ENCODE results near the gene ICE1. TPM values are rescaled to one million over a fixed set of nuclear protein-coding genes. Genes with fewer than 3 reads are reported as not detected.
"Not testable (repeated sequence)": the region's sequence is repeated elsewhere in the genome, so short reads cannot be mapped to it uniquely, and the experiment has no call there.

Gene ICE1
- total RNA-seq, 4 donors from 2014 or later = 8.1 to 27.1 (median 17.5) TPM

- no peak overlapping the region for H3K4me3 ChIP-seq
- no peaks in the 10 kb centered on the region for H3K9me3 ChIP-seq
- DNase-seq = no peak
- no peak overlapping the region for H3K27ac ChIP-seq
- no peak for TF ChIP-seq POLR2A (IDR thresholded peaks at IDR 0.05)
- peak; percentile 36 to 72 (median 54) for TF ChIP-seq CTCF (IDR thresholded peaks at IDR 0.05)
- H3K36me3 ChIP-seq = peaks cover 0 to 37% (median 3%) of the 10 kb centered on the region in 3 donors
- 32% methylated on average over 12 of the region's 12 CpGs for WGBS, 2 donors
- intact Hi-C loops (cut with DNase I) = loop anchor here (10.0 kb wide), 1 partner anchor 392 kb away; no protein-coding TSS in a partner anchor
- H3K4me1 ChIP-seq = peaks cover 11 to 23% (median 13%) of the 10 kb centered on the region in 3 donors
- H3K27me3 ChIP-seq = peaks cover 0 to 21% (median 0%) of the 10 kb centered on the region in 4 donors
Measured at GRCh38 chr5:5492087-5492933, 69.8 kb downstream of the ICE1 start.

- peaks cover 11 to 23% (median 13%) of the 10 kb centered on the region in 3 donors for H3K4me1 ChIP-seq
- peaks cover 0 to 31% (median 3%) of the 10 kb centered on the region in 3 donors for H3K36me3 ChIP-seq
- H3K4me3 ChIP-seq, H3K9me3 ChIP-seq, DNase-seq, H3K27ac ChIP-seq: not testable (repeated sequence)
- WGBS, 2 donors = 83% methylated on average over 2 of the region's 2 CpGs
- intact Hi-C loops (cut with DNase I) = loop anchor here (10.0 kb wide), 1 partner anchor 392 kb away; no protein-coding TSS in a partner anchor
- H3K27me3 ChIP-seq = peaks cover 0 to 21% (median 0%) of the 10 kb centered on the region in 4 donors
Measured at GRCh38 chr5:5492934-5493271, 70.4 kb downstream of the ICE1 start.

- Histone ChIP-seq H3K4me1 (peaks cover 11 to 23% (median 13%) of the 10 kb centered on the region in 3 donors), H3K27me3 (peaks cover 0 to 31% (median 0%) of the 10 kb centered on the region in 4 donors), H3K36me3 (peaks cover 0 to 13% (median 2%) of the 10 kb centered on the region in 3 donors), H3K9me3 (no peaks in the 10 kb centered on the region), H3K4me3 (peak overlapping the region in 3 of 4 donors; percentile 21 to 55 (median 27)), H3K27ac (no peak overlapping the region)
- intact Hi-C loops (cut with DNase I) = loop anchor here (10.0 kb wide), 1 partner anchor 390 kb away; no protein-coding TSS in a partner anchor
- 10 to 15% methylated on average over 6 to 27 of the region's 62 CpGs for WGBS, 2 donors
- no peak for TF ChIP-seq POLR2A (IDR thresholded peaks at IDR 0.05)
- DNase-seq = peak; percentile 30
Measured at GRCh38 chr5:5494489-5495402, 72.3 kb downstream of the ICE1 start.

- Histone ChIP-seq H3K36me3 (no peaks in the 10 kb centered on the region), H3K9me3 (no peaks in the 10 kb centered on the region), H3K27me3 (peaks cover 0 to 31% (median 0%) of the 10 kb centered on the region in 4 donors), H3K4me1 (peaks cover 11 to 22% (median 13%) of the 10 kb centered on the region in 3 donors), H3K27ac (no peak overlapping the region), H3K4me3 (no peak overlapping the region)
- 26 to 47% methylated on average over 11 to 12 of the region's 13 CpGs for WGBS, 2 donors
- no peak for DNase-seq
- intact Hi-C loops (cut with DNase I) = loop anchor here (10.0 kb wide), 1 partner anchor 388 kb away; no protein-coding TSS in a partner anchor
- TF ChIP-seq CTCF (IDR thresholded peaks at IDR 0.05) (peak in 5 of 6 experiments; percentile 39 to 67 (median 58)), POLR2A (IDR thresholded peaks at IDR 0.05) (no peak)
Measured at GRCh38 chr5:5497152-5497788, 74.8 kb downstream of the ICE1 start.

GRCh38 chr5:5499442-5499841, 77.0 kb downstream of the ICE1 start:
- H3K36me3 ChIP-seq = no peaks in the 10 kb centered on the region
- H3K9me3 ChIP-seq = no peaks in the 10 kb centered on the region
- 85 to 86% methylated on average over 7 of the region's 7 CpGs for WGBS, 2 donors
- peaks cover 5 to 12% (median 8%) of the 10 kb centered on the region in 3 donors for H3K4me1 ChIP-seq
- intact Hi-C loops (cut with DNase I) = loop anchor here (10.0 kb wide), 1 partner anchor 385 kb away; no protein-coding TSS in a partner anchor
- no peak for TF ChIP-seq POLR2A (IDR thresholded peaks at IDR 0.05)
- TF ChIP-seq CTCF (IDR thresholded peaks at IDR 0.05) = no peak
- no peak for DNase-seq
- H3K4me3 ChIP-seq = no peak overlapping the region
- H3K27ac ChIP-seq = no peak overlapping the region
- peaks cover 0 to 31% (median 0%) of the 10 kb centered on the region in 4 donors for H3K27me3 ChIP-seq

All from esophagus squamous epithelium (tissue), 5 donors.